ENCODE data around the gene CHMP2A.

The CHMP2A gene

GRCh38 chr19:58569191-58569942 lies 14.5 kb upstream of the CHMP2A start:
- Histone ChIP-seq H3K27me3 (ENCODE audit: control insufficient read depth in 2 of 2, insufficient read depth in 2 of 2, low read length in 2 of 2) (no peaks in the 10 kb centered on the region), H3K4me1 (ENCODE audit: control insufficient read depth in 2 of 2, insufficient read depth in 2 of 2, low read length in 2 of 2) (peaks cover 13 to 16% of the 10 kb centered on the region in 2 donors), H3K9me3 (ENCODE audit: control insufficient read depth in 2 of 2, low read length in 2 of 2) (no peaks in the 10 kb centered on the region), H3K36me3 (ENCODE audit: control insufficient read depth in 2 of 2, insufficient read depth in 2 of 2, low read length in 2 of 2) (peaks cover 15 to 22% of the 10 kb centered on the region in 2 donors), H3K9ac (ENCODE audit: low read depth in 1 of 2, low read length in 2 of 2) (no peak overlapping the region), H3K27ac (ENCODE audit: low read depth in 2 of 2, low read length in 2 of 2) (no peak overlapping the region), H3K4me3 (ENCODE audit: low read length in 2 of 2) (no peak overlapping the region)

GRCh38 chr19:58568453-58569130 lies 13.7 kb upstream of the CHMP2A start:
- Histone ChIP-seq H3K4me3 (ENCODE audit: low read length in 2 of 2) (no peak overlapping the region), H3K4me1 (ENCODE audit: control insufficient read depth in 2 of 2, insufficient read depth in 2 of 2, low read length in 2 of 2) (peaks cover 9 to 13% of the 10 kb centered on the region in 2 donors), H3K36me3 (ENCODE audit: control insufficient read depth in 2 of 2, insufficient read depth in 2 of 2, low read length in 2 of 2) (peaks cover 15 to 22% of the 10 kb centered on the region in 2 donors), H3K9me3 (ENCODE audit: control insufficient read depth in 2 of 2, low read length in 2 of 2) (no peaks in the 10 kb centered on the region), H3K9ac (ENCODE audit: low read depth in 1 of 2, low read length in 2 of 2) (no peak overlapping the region), H3K27me3 (ENCODE audit: control insufficient read depth in 2 of 2, insufficient read depth in 2 of 2, low read length in 2 of 2) (no peaks in the 10 kb centered on the region), H3K27ac (ENCODE audit: low read depth in 2 of 2, low read length in 2 of 2) (no peak overlapping the region)

- H3K36me3 ChIP-seq (ENCODE audit: control insufficient read depth in 2 of 2, insufficient read depth in 2 of 2, low read length in 2 of 2) = peaks cover 15 to 22% of the 10 kb centered on the region in 2 donors
- H3K4me3 ChIP-seq (ENCODE audit: low read length in 2 of 2) = no peak overlapping the region
- H3K27me3 ChIP-seq (ENCODE audit: control insufficient read depth in 2 of 2, insufficient read depth in 2 of 2, low read length in 2 of 2) = no peaks in the 10 kb centered on the region
Observed at GRCh38 chr19:58566989-58567388, 12.1 kb upstream of the CHMP2A start.

GRCh38 chr19:58563823-58564222 lies 8.9 kb upstream of the CHMP2A start:
- H3K4me1 ChIP-seq (ENCODE audit: control insufficient read depth in 2 of 2, insufficient read depth in 2 of 2, low read length in 2 of 2) = peaks cover 27 to 28% of the 10 kb centered on the region in 2 donors
- no peak overlapping the region for H3K4me3 ChIP-seq (ENCODE audit: low read length in 2 of 2)
- H3K9me3 ChIP-seq (ENCODE audit: control insufficient read depth in 2 of 2, low read length in 2 of 2) = no peaks in the 10 kb centered on the region
- no peaks in the 10 kb centered on the region for H3K27me3 ChIP-seq (ENCODE audit: control insufficient read depth in 2 of 2, insufficient read depth in 2 of 2, low read length in 2 of 2)
- no peak overlapping the region for H3K27ac ChIP-seq (ENCODE audit: low read depth in 2 of 2, low read length in 2 of 2)
- H3K9ac ChIP-seq (ENCODE audit: low read depth in 1 of 2, low read length in 2 of 2) = peak overlapping the region in 1 of 2 donors; percentile 10
- peaks cover 4 to 7% of the 10 kb centered on the region in 2 donors for H3K36me3 ChIP-seq (ENCODE audit: control insufficient read depth in 2 of 2, insufficient read depth in 2 of 2, low read length in 2 of 2)

More at GRCh38 chr19:58566989-58567388, 12.1 kb upstream of the CHMP2A start:
- Histone ChIP-seq H3K9ac (ENCODE audit: low read depth in 1 of 2, low read length in 2 of 2) (no peak overlapping the region), H3K9me3 (ENCODE audit: control insufficient read depth in 2 of 2, low read length in 2 of 2) (no peaks in the 10 kb centered on the region), H3K27ac (ENCODE audit: low read depth in 2 of 2, low read length in 2 of 2) (no peak overlapping the region), H3K4me1 (ENCODE audit: control insufficient read depth in 2 of 2, insufficient read depth in 2 of 2, low read length in 2 of 2) (peaks cover 17 to 19% of the 10 kb centered on the region in 2 donors)

GRCh38 chr19:58563034-58563573 lies 8.2 kb upstream of the CHMP2A start:
- Histone ChIP-seq H3K9ac (ENCODE audit: low read depth in 1 of 2, low read length in 2 of 2) (peak overlapping the region in 1 of 2 donors; percentile 41), H3K36me3 (ENCODE audit: control insufficient read depth in 2 of 2, insufficient read depth in 2 of 2, low read length in 2 of 2) (peaks cover 0 to 4% of the 10 kb centered on the region in 2 donors), H3K27ac (ENCODE audit: low read depth in 2 of 2, low read length in 2 of 2) (no peak overlapping the region), H3K4me1 (ENCODE audit: control insufficient read depth in 2 of 2, insufficient read depth in 2 of 2, low read length in 2 of 2) (peaks cover 27 to 28% of the 10 kb centered on the region in 2 donors), H3K9me3 (ENCODE audit: control insufficient read depth in 2 of 2, low read length in 2 of 2) (no peaks in the 10 kb centered on the region), H3K27me3 (ENCODE audit: control insufficient read depth in 2 of 2, insufficient read depth in 2 of 2, low read length in 2 of 2) (no peaks in the 10 kb centered on the region), H3K4me3 (ENCODE audit: low read length in 2 of 2) (peak overlapping the region; percentile 56 to 62)

DNA sequence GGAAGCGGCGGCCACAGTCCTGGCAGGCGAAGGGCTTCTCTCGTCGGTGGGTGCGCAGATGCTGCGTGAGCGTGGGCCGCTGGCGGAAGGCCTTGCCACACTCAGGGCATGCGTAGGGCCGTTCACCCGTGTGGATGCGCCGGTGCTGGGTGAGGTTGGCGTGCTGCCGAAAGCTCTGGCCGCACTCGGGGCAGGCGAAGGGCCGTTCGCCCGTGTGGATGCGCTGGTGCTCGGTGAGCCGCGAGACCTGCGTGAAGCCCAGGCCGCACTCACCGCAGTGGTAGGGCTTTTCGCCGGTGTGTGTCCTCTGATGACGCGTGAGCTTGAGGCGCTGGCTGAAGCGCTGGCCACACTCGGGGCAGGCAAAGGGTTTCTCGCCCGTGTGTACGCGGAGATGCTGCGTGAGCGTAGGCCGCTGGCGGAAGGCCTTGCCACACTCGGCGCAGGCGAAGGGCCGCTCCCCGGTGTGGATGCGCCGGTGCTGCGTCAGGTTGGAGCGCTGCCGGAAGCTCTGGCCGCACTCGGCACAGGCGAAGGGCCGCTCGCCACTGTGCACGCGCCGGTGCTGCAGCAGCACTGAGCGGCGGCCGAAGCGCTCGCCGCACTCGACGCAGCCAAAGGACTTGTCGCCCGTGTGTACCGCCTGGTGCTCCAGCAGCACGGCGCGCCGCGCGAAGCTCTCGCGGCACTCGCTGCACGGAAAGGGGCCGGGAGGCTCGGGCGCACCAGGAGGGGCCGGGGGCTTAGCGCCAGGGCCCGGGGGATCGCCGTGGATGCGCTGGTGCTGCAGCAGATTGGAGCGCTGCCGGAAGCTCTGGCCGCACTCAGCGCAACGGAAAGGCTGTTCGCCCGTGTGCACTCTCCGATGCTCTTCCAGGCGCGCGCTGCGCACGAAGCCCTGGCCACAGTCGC lies 7.5 kb upstream of the CHMP2A start:
- H3K36me3 ChIP-seq (ENCODE audit: control insufficient read depth in 2 of 2, insufficient read depth in 2 of 2, low read length in 2 of 2) = peaks cover 0 to 4% of the 10 kb centered on the region in 2 donors
- H3K9ac ChIP-seq (ENCODE audit: low read depth in 1 of 2, low read length in 2 of 2) = peak overlapping the region; percentile 56 to 60
- no peaks in the 10 kb centered on the region for H3K27me3 ChIP-seq (ENCODE audit: control insufficient read depth in 2 of 2, insufficient read depth in 2 of 2, low read length in 2 of 2)
- H3K4me1 ChIP-seq (ENCODE audit: control insufficient read depth in 2 of 2, insufficient read depth in 2 of 2, low read length in 2 of 2) = peaks cover 31 to 32% of the 10 kb centered on the region in 2 donors
- H3K9me3 ChIP-seq (ENCODE audit: control insufficient read depth in 2 of 2, low read length in 2 of 2) = no peaks in the 10 kb centered on the region
- peak overlapping the region; percentile 56 to 62 for H3K4me3 ChIP-seq (ENCODE audit: low read length in 2 of 2)
- H3K27ac ChIP-seq (ENCODE audit: low read depth in 2 of 2, low read length in 2 of 2) = peak overlapping the region in 1 of 2 donors; percentile 52

DNA sequence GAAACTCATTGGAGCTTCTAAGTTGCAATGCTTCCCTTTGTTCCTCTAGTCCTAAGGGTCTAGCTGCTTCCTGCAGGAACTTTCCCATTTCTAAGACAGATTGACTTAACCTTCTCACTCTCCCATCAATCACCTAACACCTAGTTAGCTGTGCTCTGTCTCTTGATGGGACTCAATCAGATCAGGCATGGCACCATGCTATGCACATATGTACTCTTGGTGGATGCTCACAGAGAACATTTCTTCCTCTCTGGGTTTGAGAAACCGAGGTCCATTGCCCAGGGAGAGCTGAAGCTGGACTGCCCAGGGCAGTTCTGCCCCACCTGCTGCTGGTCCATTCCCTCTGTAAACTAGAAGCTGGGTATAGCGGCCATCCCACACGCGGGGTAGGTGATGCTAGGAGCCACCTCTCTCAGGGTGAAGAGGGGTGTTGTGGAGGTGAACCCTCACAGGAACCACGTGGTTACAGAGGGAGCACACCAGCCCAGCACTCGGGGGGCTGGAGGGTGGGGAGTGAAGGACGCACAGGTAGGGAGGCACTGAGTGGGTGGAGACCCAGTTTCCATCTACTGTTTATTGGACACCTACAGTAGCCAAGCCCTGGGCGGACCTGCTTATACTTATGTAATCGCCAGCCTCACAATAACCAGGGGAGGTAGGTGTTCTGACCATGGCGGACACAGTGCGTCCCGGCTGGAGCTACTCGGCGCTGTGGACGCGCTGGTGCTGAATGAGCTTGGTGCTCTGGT lies 6.6 kb upstream of the CHMP2A start:
- peak overlapping the region; percentile 56 to 62 for H3K4me3 ChIP-seq (ENCODE audit: low read length in 2 of 2)
- peak overlapping the region in 1 of 2 donors; percentile 60 for H3K9ac ChIP-seq (ENCODE audit: low read depth in 1 of 2, low read length in 2 of 2)
- no peaks in the 10 kb centered on the region for H3K27me3 ChIP-seq (ENCODE audit: control insufficient read depth in 2 of 2, insufficient read depth in 2 of 2, low read length in 2 of 2)
- peak overlapping the region in 1 of 2 donors; percentile 52 for H3K27ac ChIP-seq (ENCODE audit: low read depth in 2 of 2, low read length in 2 of 2)
- peaks cover 1 to 6% of the 10 kb centered on the region in 2 donors for H3K36me3 ChIP-seq (ENCODE audit: control insufficient read depth in 2 of 2, insufficient read depth in 2 of 2, low read length in 2 of 2)
- H3K4me1 ChIP-seq (ENCODE audit: control insufficient read depth in 2 of 2, insufficient read depth in 2 of 2, low read length in 2 of 2) = peaks cover 39 to 41% of the 10 kb centered on the region in 2 donors
- no peaks in the 10 kb centered on the region for H3K9me3 ChIP-seq (ENCODE audit: control insufficient read depth in 2 of 2, low read length in 2 of 2)

- no peaks in the 10 kb centered on the region for H3K27me3 ChIP-seq (ENCODE audit: control insufficient read depth in 2 of 2, insufficient read depth in 2 of 2, low read length in 2 of 2)
- no peak overlapping the region for H3K4me3 ChIP-seq (ENCODE audit: low read length in 2 of 2)
- no peak overlapping the region for H3K9ac ChIP-seq (ENCODE audit: low read depth in 1 of 2, low read length in 2 of 2)
- peaks cover 8 to 9% of the 10 kb centered on the region in 2 donors for H3K36me3 ChIP-seq (ENCODE audit: control insufficient read depth in 2 of 2, insufficient read depth in 2 of 2, low read length in 2 of 2)
- H3K4me1 ChIP-seq (ENCODE audit: control insufficient read depth in 2 of 2, insufficient read depth in 2 of 2, low read length in 2 of 2) = peaks cover 41 to 44% of the 10 kb centered on the region in 2 donors
- H3K9me3 ChIP-seq (ENCODE audit: control insufficient read depth in 2 of 2, low read length in 2 of 2) = no peaks in the 10 kb centered on the region
- no peak overlapping the region for H3K27ac ChIP-seq (ENCODE audit: low read depth in 2 of 2, low read length in 2 of 2)
Observed at GRCh38 chr19:58560921-58561320, 6.0 kb upstream of the CHMP2A start.
